ENCODE results near the gene TES.
A peak's percentile ranks its signal among the peaks of the same experiment; 100 is the strongest.

The TES gene

DNA sequence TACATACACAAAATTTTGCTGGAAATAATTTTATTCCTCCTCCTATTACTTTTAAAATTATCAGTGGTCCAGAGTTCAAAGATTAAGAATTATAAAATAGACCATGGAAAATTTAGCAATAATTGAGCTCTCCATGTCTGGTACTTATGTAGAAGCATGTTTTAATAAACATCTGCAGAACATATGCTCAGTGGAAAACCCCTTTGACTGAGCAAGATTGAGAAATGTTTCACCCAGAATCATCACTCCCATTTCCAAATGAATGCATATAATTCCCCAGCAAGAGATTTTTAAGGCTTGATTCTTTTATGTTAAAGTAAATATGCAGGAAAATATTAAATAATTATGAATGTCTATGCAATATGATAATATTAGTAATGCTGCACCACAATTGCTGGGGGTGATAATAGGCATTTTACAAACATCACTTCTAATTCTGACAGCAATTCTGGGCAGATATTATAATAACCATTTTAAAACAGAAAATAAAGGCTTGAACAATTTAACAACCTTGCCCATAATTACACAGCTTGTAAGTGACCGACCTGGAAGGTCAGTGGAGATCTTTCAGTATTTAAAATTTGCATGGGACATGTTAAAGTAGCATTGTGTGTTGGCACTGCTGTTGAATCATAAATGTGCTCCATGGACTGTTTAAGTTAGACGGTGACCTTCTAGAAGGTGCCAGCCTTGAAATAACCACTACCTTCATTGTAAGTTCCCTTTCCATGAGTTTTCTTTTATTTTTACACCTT, 45.6 kb upstream of the TES start:
- Histone ChIP-seq H2AFZ (ENCODE audit: low read depth, low read length) (no peak overlapping the region), H3K27ac (ENCODE audit: low read length) (peak overlapping the region; percentile 93), H3K4me3 (ENCODE audit: low read length) (peak overlapping the region; percentile 57), H3K36me3 (replicated peaks; ENCODE audit: low read depth, low read length) (no peaks in the 10 kb centered on the region), H3K27me3 (ENCODE audit: low read depth, low read length) (no peaks in the 10 kb centered on the region), H3K9ac (ENCODE audit: low read length) (peak overlapping the region; percentile 96), H3K4me1 (ENCODE audit: low read length) (peaks cover 84% of the 10 kb centered on the region), H3K79me2 (ENCODE audit: low read length) (peaks cover 73% of the 10 kb centered on the region), H3K9me3 (ENCODE audit: insufficient read depth, low read length) (no peaks in the 10 kb centered on the region), H3K4me2 (ENCODE audit: low read length) (peak overlapping the region; percentile 82), H4K20me1 (ENCODE audit: insufficient read depth, low read length) (no peaks in the 10 kb centered on the region)
- no peak for TF ChIP-seq EZH2phosphoT487 (IDR thresholded peaks at IDR 0.05; ENCODE audit: low read depth)
- TF ChIP-seq, protein P1, sequence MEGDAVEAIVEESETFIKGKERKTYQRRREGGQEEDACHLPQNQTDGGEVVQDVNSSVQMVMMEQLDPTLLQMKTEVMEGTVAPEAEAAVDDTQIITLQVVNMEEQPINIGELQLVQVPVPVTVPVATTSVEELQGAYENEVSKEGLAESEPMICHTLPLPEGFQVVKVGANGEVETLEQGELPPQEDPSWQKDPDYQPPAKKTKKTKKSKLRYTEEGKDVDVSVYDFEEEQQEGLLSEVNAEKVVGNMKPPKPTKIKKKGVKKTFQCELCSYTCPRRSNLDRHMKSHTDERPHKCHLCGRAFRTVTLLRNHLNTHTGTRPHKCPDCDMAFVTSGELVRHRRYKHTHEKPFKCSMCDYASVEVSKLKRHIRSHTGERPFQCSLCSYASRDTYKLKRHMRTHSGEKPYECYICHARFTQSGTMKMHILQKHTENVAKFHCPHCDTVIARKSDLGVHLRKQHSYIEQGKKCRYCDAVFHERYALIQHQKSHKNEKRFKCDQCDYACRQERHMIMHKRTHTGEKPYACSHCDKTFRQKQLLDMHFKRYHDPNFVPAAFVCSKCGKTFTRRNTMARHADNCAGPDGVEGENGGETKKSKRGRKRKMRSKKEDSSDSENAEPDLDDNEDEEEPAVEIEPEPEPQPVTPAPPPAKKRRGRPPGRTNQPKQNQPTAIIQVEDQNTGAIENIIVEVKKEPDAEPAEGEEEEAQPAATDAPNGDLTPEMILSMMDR (IDR thresholded peaks at IDR 0.05; ENCODE audit: low read depth, low read length), result no peak

DNA sequence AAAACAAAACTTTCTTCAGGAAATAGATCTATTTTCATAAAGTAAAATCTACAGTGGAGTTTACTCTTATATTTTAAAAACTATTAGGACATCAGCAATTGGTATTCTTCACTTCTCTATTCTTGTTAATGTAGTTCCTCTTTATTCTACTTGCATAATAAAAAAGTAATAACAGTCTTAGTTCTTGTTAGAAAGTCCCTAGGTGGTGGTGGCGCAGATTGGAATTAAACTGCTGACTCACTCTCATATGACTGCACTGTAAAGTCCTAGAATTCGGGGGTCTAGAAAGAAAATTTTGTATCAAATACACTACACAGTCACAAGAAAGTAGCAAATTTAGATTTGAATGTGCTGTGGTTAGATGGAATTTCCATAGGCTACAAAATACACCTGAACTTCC, 44.6 kb upstream of the TES start:
- Histone ChIP-seq H3K4me2 (ENCODE audit: low read length) (peak overlapping the region; percentile 82), H3K4me3 (ENCODE audit: low read length) (peak overlapping the region; percentile 57)
- TF ChIP-seq, protein P1 (IDR thresholded peaks at IDR 0.05; ENCODE audit: low read depth, low read length), result no peak
- no peak for TF ChIP-seq EZH2phosphoT487 (IDR thresholded peaks at IDR 0.05; ENCODE audit: low read depth)

DNA sequence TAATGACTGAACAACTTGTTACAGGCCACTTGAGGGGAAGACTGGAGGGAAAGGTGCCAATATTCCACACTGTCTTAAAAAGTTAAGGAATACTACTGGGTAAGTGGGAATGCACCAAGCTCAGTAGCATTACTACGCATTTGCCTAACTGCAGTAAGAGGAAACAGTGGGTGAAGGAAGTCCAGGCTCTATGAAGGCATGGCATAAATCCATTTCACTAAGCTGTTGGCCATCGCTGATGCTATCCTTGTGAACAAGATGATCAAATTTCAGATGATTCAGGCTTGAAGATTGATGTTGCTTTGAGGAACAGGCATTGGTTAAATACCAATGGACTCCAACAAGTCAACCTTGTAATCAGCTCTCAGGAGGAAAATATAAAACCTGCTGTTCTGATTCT, 44.2 kb upstream of the TES start:
- no peaks in the 10 kb centered on the region for H3K27me3 ChIP-seq (ENCODE audit: low read depth, low read length)
- H3K79me2 ChIP-seq (ENCODE audit: low read length), result peaks cover 59% of the 10 kb centered on the region
- H3K4me2 ChIP-seq (ENCODE audit: low read length), result peak overlapping the region; percentile 62
- no peaks in the 10 kb centered on the region for H4K20me1 ChIP-seq (ENCODE audit: insufficient read depth, low read length)
- peaks cover 88% of the 10 kb centered on the region for H3K4me1 ChIP-seq (ENCODE audit: low read length)
- peak overlapping the region; percentile 38 for H3K4me3 ChIP-seq (ENCODE audit: low read length)
- peak overlapping the region; percentile 73 for H3K9ac ChIP-seq (ENCODE audit: low read length)
- TF ChIP-seq EZH2phosphoT487 (IDR thresholded peaks at IDR 0.05; ENCODE audit: low read depth), result no peak
- TF ChIP-seq, protein P1 (IDR thresholded peaks at IDR 0.05; ENCODE audit: low read depth, low read length), result no peak
- no peaks in the 10 kb centered on the region for H3K36me3 ChIP-seq (replicated peaks; ENCODE audit: low read depth, low read length)
- no peaks in the 10 kb centered on the region for H3K9me3 ChIP-seq (ENCODE audit: insufficient read depth, low read length)
- no peak overlapping the region for H2AFZ ChIP-seq (ENCODE audit: low read depth, low read length)
- peak overlapping the region; percentile 93 for H3K27ac ChIP-seq (ENCODE audit: low read length)

More for the DNA sequence above, 44.6 kb upstream of the TES start:
- no peaks in the 10 kb centered on the region for H4K20me1 ChIP-seq (ENCODE audit: insufficient read depth, low read length)
- peak overlapping the region; percentile 96 for H3K9ac ChIP-seq (ENCODE audit: low read length)
- no peaks in the 10 kb centered on the region for H3K36me3 ChIP-seq (replicated peaks; ENCODE audit: low read depth, low read length)
- H3K27ac ChIP-seq (ENCODE audit: low read length), result peak overlapping the region; percentile 93
- H2AFZ ChIP-seq (ENCODE audit: low read depth, low read length), result no peak overlapping the region
- no peaks in the 10 kb centered on the region for H3K27me3 ChIP-seq (ENCODE audit: low read depth, low read length)
- H3K79me2 ChIP-seq (ENCODE audit: low read length), result peaks cover 63% of the 10 kb centered on the region
- H3K9me3 ChIP-seq (ENCODE audit: insufficient read depth, low read length), result no peaks in the 10 kb centered on the region
- H3K4me1 ChIP-seq (ENCODE audit: low read length), result peaks cover 90% of the 10 kb centered on the region

DNA sequence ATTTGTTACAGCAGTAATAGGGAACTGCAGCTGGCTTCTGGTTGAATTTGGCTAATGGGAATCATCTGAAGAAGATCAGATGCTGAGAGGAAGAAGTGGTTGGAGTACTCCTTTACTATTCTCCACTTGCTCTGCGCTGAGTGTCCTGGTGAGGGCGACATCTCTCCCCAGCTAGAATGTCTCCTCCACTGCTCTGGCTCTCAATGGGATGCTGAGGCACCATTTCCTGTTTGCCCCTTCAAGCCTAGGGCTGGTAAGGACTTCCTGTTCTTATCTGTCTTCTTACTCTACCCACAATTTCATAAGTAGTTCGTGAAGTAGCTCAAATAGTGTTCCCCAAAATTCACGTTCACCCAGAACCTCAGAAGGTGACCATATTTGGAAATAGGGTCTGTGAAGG, 43.2 kb upstream of the TES start:
- H2AFZ ChIP-seq (ENCODE audit: low read depth, low read length), result peak overlapping the region; percentile 78
- TF ChIP-seq, protein P1 (IDR thresholded peaks at IDR 0.05; ENCODE audit: low read depth, low read length), result peak; percentile 60
- no peak for TF ChIP-seq EZH2phosphoT487 (IDR thresholded peaks at IDR 0.05; ENCODE audit: low read depth)

More for the DNA sequence above, 43.2 kb upstream of the TES start:
- Histone ChIP-seq H3K9me3 (ENCODE audit: insufficient read depth, low read length) (no peaks in the 10 kb centered on the region), H3K27me3 (ENCODE audit: low read depth, low read length) (no peaks in the 10 kb centered on the region), H3K9ac (ENCODE audit: low read length) (peak overlapping the region; percentile 73; the same call in 1 of the 2 replicates), H3K36me3 (replicated peaks; ENCODE audit: low read depth, low read length) (no peaks in the 10 kb centered on the region), H3K4me3 (ENCODE audit: low read length) (peak overlapping the region; percentile 36), H3K4me2 (ENCODE audit: low read length) (peak overlapping the region; percentile 62), H3K27ac (ENCODE audit: low read length) (peak overlapping the region; percentile 93), H3K4me1 (ENCODE audit: low read length) (peaks cover 86% of the 10 kb centered on the region), H4K20me1 (ENCODE audit: insufficient read depth, low read length) (no peaks in the 10 kb centered on the region), H3K79me2 (ENCODE audit: low read length) (peaks cover 49% of the 10 kb centered on the region)
